KOPT-K1 (cell line): Measurements from ENCODE around the gene UMODL1.

Source experiments
- H3K27ac ChIP-seq: fragments of 200-600 bp; sonication (generic); 2 replicates; pipeline ENCODE4 v1.5.1; 2016; ENCODE audit warnings: antibody characterized with exemption, mild to moderate bottlenecking, low read depth, low read length; ENCODE audit not compliant: poor library complexity, severe bottlenecking
- H3K36me3 ChIP-seq: fragments of 200-600 bp; sonication (generic); 2 replicates; pipeline ENCODE4 v1.5.1; 2017; ENCODE audit warnings: antibody characterized with exemption, mild to moderate bottlenecking, low read length, moderate library complexity; ENCODE audit not compliant: insufficient read depth
- H3K9me3 ChIP-seq: fragments of 200-600 bp; sonication (generic); 2 replicates; pipeline ENCODE4 v1.5.1; 2017; ENCODE audit warnings: antibody characterized with exemption, low read length, mild to moderate bottlenecking; ENCODE audit not compliant: insufficient read depth, poor library complexity, severe bottlenecking

Gene UMODL1

GRCh38 chr21:42071146-42071737 lies at the start of gene UMODL1:
TSS of gene UMODL1 (plus strand) at chr21:42071317. CDS start at chr21:42071317, 0 bp downstream.
- Histone ChIP-seq H3K9me3 (no peaks in the 10 kb centered on the region), H3K36me3 (no peaks in the 10 kb centered on the region; the same call in 1 of the 2 replicates), H3K27ac (no peak within 1 kb of the TSS)

- Histone ChIP-seq H3K9me3 (no peaks in the 10 kb centered on the region), H3K36me3 (no peaks in the 10 kb centered on the region), H3K27ac (no peak overlapping the region)
Measured at GRCh38 chr21:42021371-42022090, 49.6 kb upstream of the UMODL1 start.

DNA sequence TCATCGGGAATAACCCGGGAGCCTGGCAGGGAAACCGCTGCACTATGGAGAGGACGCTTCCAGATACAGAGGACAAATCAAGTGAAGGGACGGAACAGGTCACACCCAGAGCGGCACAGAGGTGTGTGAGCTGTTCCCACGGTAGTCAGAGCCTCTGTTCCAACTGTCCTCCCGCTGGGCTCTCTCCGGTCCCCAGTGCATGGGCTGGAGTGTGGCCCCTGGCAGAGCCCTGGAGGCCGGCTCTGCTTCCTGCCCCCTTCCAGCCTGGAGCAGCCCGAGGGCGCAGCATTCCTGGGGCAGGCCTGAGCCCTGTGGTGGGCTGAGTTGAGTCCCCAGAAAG lies 49.1 kb upstream of the UMODL1 start:
- Histone ChIP-seq H3K27ac (no peak overlapping the region), H3K36me3 (no peaks in the 10 kb centered on the region), H3K9me3 (no peaks in the 10 kb centered on the region)

DNA sequence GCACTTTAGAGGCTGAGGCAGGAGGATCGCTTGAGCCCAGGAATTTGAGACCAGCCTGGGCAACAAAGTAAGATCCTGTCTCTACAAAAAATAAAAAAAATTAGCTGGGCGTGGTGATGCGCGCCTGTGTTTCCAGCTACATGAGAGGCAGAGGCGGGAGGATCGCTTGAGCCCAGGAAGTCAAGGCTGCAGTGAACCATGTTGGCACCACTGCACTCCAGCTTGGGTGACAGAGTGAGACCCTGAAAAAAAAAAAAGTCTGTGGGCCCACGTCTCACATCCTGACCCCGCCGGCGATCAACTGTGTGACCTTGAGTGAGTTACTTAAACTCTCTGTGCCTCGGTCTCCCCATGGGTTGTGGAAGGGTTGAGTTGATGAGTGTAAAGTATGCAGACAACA lies 48.2 kb upstream of the UMODL1 start:
- Histone ChIP-seq H3K36me3 (no peaks in the 10 kb centered on the region), H3K27ac (no peak overlapping the region), H3K9me3 (no peaks in the 10 kb centered on the region)

DNA sequence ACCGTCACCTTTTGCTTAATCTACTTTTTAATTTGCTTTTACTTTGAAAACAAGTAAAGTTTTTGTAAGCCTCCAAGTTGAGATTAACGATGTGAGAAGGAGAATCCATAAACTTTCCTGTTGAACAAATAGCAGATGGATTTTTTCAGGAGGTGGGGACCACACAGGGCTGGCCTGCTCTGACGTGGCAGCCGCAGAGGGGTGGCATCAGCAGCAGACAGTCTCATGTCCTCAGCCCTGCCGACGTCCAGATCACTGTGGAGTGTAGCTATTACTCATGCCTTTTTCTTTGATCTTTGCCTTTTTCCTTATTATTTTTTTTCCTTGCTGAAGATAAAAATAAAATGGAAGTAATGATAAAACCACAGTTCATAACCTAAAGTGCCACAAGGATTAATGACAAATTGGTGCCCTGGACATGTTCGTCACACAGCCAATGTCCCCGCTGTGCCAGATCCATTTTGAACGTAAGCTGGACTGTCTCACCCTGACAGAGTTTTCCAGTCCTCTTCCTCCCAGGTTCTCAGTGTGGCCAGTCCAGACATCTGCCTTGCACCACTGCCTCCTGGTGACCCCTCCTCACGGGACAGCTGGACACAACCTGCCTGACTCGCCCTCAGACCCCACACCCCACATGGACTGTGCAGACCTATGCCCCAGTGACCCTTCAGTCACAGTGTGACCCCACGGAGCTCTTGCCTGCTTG lies 45.6 kb upstream of the UMODL1 start:
- Histone ChIP-seq H3K27ac (no peak overlapping the region), H3K36me3 (no peaks in the 10 kb centered on the region), H3K9me3 (no peaks in the 10 kb centered on the region)

DNA sequence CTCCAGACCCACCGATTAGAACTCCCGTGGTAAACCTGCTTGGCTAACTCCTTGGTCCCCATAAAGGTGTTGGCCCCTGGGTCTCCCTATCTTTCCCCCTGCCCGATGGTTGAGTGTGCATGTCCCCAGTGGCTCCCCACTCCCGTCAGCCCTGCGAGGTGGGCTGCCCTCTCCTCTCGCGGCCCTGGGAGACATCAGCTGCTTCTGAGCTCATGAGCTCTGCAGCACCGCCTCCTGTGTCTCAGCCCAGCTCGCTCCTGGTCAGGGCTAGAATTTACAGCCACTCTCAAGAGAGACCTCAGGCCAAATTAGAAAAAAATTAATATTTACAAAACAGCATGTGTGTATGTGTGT lies 45.1 kb upstream of the UMODL1 start:
- H3K9me3 ChIP-seq: no peaks in the 10 kb centered on the region
- H3K36me3 ChIP-seq: no peaks in the 10 kb centered on the region
- no peak overlapping the region for H3K27ac ChIP-seq

- no peaks in the 10 kb centered on the region for H3K9me3 ChIP-seq
- H3K27ac ChIP-seq: no peak overlapping the region
- no peaks in the 10 kb centered on the region for H3K36me3 ChIP-seq
Measured at GRCh38 chr21:42027085-42027821, 43.9 kb upstream of the UMODL1 start.

- Histone ChIP-seq H3K9me3 (no peaks in the 10 kb centered on the region), H3K36me3 (no peaks in the 10 kb centered on the region), H3K27ac (no peak overlapping the region)
Measured at GRCh38 chr21:42027822-42028765, 43.0 kb upstream of the UMODL1 start.

DNA sequence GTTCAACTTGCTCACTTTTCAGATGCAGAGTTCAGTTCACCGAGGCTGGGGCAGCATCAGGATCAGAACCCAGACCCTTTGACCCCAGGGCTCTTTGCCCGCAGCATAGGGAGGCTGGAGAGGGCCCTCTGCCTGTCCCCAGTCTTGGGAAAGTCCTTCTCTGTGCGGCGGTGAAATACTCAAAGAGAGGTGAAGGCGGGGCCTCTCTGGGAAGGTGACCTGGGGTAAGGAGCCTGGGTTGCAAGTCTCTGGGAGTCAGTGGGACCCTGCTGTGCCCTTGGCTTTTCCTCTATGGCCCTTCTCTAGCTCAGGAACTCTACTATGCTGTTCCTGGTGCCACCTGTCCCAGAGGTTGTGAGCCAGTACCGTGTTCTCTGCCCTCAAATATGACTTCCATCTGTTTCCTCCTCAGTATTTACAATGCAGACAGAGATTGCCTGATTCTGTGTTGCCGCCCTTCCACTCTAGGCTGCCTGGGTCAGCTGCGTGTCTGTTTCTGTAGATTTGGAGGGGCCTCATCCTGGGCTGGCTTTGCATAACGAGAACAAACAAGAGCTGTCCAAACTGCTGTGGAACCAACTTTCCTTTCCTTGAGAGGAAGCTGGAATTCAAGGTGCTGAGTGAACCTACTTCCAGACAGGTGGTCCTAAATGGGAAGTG lies 42.2 kb upstream of the UMODL1 start:
- Histone ChIP-seq H3K36me3 (no peaks in the 10 kb centered on the region), H3K27ac (no peak overlapping the region), H3K9me3 (no peaks in the 10 kb centered on the region)

- no peak overlapping the region for H3K27ac ChIP-seq
- no peaks in the 10 kb centered on the region for H3K36me3 ChIP-seq
- H3K9me3 ChIP-seq: no peaks in the 10 kb centered on the region
Measured at GRCh38 chr21:42030311-42030710, 40.8 kb upstream of the UMODL1 start.

DNA sequence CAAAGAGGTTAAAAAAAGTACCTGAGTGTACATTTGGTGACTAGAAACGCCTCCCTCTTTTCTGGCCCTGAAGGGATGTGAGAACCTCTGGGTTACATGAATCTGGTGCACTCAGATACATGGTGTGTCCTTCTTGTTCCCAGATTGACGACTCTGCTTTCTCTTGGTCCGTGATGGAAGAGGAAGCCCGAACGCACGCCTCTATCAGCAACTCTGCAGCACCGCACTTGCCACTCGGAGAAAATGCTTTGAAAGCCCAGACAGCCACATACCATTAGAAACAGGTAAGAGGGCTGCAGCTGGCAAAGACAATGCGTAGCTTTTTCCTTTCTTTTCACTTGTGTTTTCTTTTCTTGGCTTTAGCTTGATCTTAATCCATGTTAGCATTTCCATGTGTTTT lies 39.9 kb upstream of the UMODL1 start:
- no peaks in the 10 kb centered on the region for H3K36me3 ChIP-seq
- no peaks in the 10 kb centered on the region for H3K9me3 ChIP-seq
- no peak overlapping the region for H3K27ac ChIP-seq

DNA sequence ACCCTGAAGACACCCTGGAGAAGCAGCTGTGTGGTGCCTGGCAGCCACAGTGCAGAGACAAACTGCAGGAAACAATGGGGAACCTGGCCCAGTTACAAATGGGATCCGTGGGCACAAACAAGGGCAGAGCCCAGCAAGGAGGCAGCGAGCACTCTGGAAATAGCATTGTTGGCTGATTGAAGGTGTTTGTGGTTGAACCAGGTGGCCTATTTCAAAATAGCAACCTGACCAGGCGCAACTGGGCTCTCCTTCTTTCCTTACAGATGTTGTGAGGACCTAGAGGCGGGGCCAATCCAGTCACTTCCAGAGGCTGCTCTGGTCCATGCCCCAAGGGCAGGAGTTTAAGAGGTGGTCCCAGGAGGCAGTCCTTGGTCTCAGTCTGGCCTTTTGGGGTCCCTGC lies 39.3 kb upstream of the UMODL1 start:
- Histone ChIP-seq H3K36me3 (no peaks in the 10 kb centered on the region), H3K9me3 (no peaks in the 10 kb centered on the region), H3K27ac (no peak overlapping the region)

GRCh38 chr21:42032266-42032665 lies 38.9 kb upstream of the UMODL1 start:
- no peaks in the 10 kb centered on the region for H3K9me3 ChIP-seq
- no peak overlapping the region for H3K27ac ChIP-seq
- H3K36me3 ChIP-seq: no peaks in the 10 kb centered on the region

- Histone ChIP-seq H3K9me3 (no peaks in the 10 kb centered on the region), H3K36me3 (no peaks in the 10 kb centered on the region), H3K27ac (no peak overlapping the region)
Measured at GRCh38 chr21:42032968-42033367, 38.1 kb upstream of the UMODL1 start.
